ENCODE data around the gene MBD5. TPM values are rescaled to one million over a fixed set of nuclear protein-coding genes. Genes with fewer than 3 reads are reported as not detected.

Gene MBD5
- total RNA-seq, 1 donor from 2014 or later, result 4.1 TPM

GRCh38 chr2:148300544-148300943 is 279.7 kb downstream of the MBD5 start:
- no peak for DNase-seq (ENCODE audit: low read depth in 2 of 2)

- DNase-seq (ENCODE audit: low read depth in 2 of 2), result peak in 1 of 2 donors; percentile 7
Observed at GRCh38 chr2:148301362-148301761, 280.5 kb downstream of the MBD5 start.

GRCh38 chr2:148302526-148302925 is 281.6 kb downstream of the MBD5 start:
- DNase-seq (ENCODE audit: low read depth in 2 of 2), result no peak

DNA sequence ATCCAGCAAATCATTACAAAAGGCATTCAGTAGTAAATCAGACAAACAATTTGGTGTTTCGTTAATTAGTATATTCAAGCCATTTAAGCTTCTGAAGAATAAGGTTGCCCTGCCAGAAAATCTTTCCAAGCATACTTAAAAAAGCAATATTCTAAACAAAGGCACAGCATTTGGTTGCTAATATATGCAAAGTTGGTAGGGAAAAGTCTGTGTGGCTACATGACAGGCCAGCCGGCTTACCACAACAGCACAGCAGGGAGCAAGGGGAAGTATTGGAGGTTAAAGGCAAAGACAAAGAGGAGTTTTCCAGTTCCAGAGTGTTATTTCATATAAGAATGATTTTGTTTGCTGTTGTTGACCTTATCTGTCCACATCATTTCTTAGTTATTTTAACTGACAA is 282.3 kb downstream of the MBD5 start:
- no peak for DNase-seq (ENCODE audit: low read depth in 2 of 2)

DNA sequence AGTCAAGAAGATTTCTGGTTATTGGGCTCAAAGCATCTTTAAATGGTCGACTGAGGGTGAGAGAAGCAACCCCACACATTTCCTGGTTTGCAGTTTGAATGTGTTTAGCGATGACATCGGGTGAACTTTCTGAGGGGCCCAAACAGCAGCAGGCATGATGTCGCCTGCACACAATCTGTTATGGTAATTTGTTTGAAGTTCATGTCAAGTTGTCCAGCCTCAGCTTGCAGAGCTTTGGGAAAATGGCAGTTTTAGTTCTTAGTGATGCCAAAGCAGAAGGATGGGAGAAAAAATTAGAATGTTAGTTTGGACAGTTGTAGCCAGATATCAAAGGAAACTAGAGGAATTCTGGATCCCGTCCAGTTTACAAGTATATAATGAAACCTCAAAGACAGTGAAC is 284.6 kb downstream of the MBD5 start:
- no peak for DNase-seq (ENCODE audit: low read depth in 2 of 2)

DNA sequence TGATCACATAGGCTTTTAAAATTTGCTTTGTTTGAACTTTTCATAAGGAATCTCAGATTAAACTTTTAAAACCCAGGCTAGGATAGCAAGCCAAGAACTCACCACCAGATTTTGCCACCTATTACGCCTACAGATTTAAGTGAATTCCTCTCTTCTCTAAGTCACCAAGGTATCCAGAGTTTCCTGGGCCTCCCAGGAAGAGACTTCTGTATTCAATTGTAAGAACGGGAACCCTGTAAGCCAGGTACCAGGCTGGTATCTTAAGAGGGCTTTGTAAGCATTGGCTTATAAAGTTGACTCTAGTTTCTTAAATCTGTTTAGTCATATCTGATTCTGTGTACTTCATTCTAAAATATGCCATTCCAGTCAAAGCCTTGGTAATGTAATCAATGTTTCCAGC is 285.1 kb downstream of the MBD5 start:
- DNase-seq (ENCODE audit: low read depth in 2 of 2), result no peak

- DNase-seq (ENCODE audit: low read depth in 2 of 2), result no peak
Observed at GRCh38 chr2:148317598-148317997, 296.7 kb downstream of the MBD5 start.

GRCh38 chr2:148338541-148338940 is 317.6 kb downstream of the MBD5 start:
- peak in 1 of 2 donors; percentile 87 for DNase-seq (ENCODE audit: low read depth in 2 of 2)

DNA sequence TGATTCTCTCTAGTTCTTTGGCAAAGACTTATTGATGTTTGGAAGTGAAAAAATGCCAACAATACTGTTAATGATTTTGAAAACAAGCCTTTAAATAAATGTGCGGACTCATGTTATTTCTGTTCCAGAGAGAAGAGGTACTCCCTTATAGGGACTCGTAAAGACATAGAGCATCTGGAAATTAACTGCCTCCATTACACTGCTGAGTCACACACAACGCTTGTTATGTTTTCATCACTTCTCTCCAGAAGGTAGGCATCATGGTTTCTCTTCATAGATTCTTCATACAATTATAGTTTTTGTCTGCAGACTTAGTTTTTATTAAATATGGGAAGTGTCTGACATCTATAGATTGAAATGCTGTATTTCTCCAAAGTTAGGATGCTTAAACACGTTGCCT is 321.2 kb downstream of the MBD5 start:
- DNase-seq (ENCODE audit: low read depth in 2 of 2), result no peak

DNA sequence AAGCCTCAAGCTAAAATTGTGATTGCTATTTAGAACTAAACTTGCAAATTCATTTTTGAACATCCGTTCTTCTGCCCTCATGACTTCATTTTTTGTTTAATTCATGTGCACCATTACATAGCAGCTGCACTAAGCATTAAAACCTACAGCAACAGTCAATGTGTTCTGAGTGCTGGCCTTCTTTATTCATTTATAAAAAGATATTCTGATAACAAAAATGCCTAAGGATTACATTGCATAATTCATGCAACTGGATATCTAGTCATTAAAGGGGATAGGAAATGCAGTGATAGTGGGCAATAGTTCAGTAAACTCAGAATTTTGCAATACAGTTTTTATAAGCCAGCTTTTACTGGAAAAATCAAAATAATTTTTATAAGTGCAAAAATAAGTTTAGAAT is 329.3 kb downstream of the MBD5 start:
- no peak for DNase-seq (ENCODE audit: low read depth in 2 of 2)

- DNase-seq (ENCODE audit: low read depth in 2 of 2), result no peak
Observed at GRCh38 chr2:148351437-148352143, 330.7 kb downstream of the MBD5 start.

- DNase-seq (ENCODE audit: low read depth in 2 of 2), result no peak
Observed at GRCh38 chr2:148358375-148358774, 337.5 kb downstream of the MBD5 start.

DNA sequence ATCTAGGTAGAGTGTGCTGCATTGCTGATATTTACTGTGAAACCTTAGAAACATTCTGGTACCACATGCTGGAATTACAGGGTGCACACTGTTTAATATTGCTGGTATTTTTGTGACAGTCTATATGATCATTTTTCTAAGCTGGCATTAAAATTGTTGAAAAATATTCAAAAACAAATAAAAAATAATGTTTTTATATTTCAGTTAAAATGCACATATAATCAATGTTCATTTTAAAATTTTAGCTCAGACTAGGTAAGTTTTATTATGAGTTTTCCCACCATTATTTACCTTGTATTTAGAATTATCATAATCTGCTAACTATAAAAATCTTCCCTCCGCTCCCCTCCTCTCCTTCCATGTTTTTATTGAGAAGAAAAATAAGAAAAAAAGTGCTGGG is 339.8 kb downstream of the MBD5 start:
- no peak for DNase-seq (ENCODE audit: low read depth in 2 of 2)

- DNase-seq (ENCODE audit: low read depth in 2 of 2), result no peak
Observed at GRCh38 chr2:148362144-148362796, 341.4 kb downstream of the MBD5 start.

DNA sequence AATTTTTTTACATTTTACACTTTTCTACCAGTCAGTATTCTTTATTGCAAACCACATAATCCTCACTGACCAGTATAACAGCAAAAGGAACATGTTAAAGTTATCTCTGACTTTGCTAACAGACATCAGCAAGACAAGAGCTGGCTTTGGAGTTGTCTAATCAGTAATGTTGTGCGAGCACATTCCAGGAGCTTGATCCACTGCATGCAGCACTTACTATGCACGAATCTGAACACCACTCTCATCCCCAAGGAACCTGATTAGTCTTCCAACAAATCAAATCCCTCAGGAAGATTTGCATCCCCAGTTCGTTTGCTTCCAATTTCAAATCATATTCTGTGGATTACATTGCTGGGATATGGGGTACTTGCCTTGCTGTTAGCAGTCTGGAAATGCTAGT is 354.3 kb downstream of the MBD5 start:
- no peak for DNase-seq (ENCODE audit: low read depth in 2 of 2)

- peak in 1 of 2 donors; percentile 41 for DNase-seq (ENCODE audit: low read depth in 2 of 2)
Observed at GRCh38 chr2:148391324-148391723, 370.4 kb downstream of the MBD5 start.

DNA sequence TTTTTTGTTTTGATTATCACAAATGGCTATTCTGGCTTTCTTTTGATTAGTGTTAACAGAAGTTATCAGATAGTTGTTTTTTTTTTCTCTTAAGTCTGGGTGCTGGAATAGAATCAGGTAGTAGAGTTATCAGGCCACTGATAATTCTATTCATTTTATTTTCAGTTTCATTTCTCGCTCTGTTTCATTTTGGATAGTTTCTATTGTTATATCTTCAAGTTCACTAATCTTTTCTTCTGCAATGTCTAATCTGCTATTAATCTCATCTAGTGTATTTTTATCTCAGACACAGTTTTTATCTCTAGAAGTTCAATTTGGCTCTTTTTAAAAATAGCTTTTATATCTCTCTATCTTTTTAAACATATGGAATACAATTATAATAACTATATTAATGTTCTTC is 381.9 kb downstream of the MBD5 start:
- no peak for DNase-seq (ENCODE audit: low read depth in 2 of 2)

DNA sequence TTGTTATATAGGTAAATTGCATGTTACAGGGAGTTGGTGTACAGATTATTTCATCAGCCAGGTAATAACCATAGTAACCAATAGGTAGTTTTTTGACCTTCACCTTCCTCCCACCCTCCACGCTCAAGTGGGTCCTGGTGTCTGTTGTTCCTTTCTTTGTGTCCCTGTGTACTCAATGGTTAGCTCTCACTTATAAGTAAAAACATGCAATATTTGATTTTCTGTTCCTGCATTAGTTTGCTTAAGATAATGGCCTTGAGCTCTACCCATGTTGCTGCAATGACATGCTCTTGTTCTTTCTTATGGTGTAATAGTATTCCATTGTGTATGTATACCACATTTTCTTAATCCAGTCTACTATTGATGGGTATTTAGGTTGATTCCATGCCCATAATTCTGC is 390.0 kb downstream of the MBD5 start:
- DNase-seq (ENCODE audit: low read depth in 2 of 2), result no peak

GRCh38 chr2:148416248-148416647 is 395.4 kb downstream of the MBD5 start:
- no peak for DNase-seq (ENCODE audit: low read depth in 2 of 2)

GRCh38 chr2:148430101-148430500 is 409.2 kb downstream of the MBD5 start:
- no peak for DNase-seq (ENCODE audit: low read depth in 2 of 2)

- no peak for DNase-seq (ENCODE audit: low read depth in 2 of 2)
Observed at GRCh38 chr2:148447877-148448276, 427.0 kb downstream of the MBD5 start.

DNA sequence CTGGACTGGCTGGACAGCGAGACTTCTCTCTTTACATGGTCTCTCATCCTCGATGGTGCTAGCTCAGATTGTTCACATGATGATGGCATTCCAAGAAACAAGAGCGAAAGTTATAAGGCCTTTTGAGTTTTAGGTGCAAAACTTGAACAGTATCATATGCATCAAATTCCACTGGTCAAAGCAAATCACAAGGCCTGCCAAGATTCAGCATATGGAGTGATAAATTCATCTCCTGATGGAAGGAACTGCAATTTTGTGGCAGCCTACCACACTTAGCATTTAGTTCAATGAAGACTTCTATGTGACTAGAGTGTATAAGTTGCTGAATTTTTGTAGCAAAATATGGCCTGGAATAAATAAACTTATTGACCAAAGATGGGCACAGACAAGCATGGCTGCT is 429.6 kb downstream of the MBD5 start:
- DNase-seq (ENCODE audit: low read depth in 2 of 2), result no peak

DNA sequence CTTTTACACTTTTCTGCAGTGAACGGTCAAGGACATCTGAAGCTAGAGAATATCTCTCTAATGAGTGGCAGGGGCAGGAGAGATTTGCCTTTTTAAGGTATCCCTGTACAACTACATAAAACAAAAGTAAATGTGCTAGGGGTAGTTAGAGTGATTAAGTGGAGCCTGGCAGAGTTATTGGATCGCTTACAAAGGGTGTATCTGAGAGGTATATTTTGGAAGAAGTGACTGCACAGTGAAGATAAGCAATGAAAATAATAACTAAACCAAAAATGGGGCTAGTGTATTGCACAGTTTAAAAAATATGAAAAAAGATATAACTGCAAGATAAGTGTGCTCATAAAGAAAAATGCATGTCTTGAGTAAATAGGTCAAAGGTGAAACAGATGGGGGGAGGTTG is 430.2 kb downstream of the MBD5 start:
- DNase-seq (ENCODE audit: low read depth in 2 of 2), result no peak

Data from dermis microvascular lymphatic vessel endothelial cell (primary cell).